ENCODE measurements around the gene HCN3. TPM values are rescaled to one million over a fixed set of nuclear protein-coding genes. Genes with fewer than 3 reads are reported as not detected.
"Not testable (repeated sequence)": the region's sequence is repeated elsewhere in the genome, so short reads cannot be mapped to it uniquely, and the experiment has no call there.

The HCN3 gene
- polyA plus RNA-seq, 1 experiment: 1.5 TPM

- Histone ChIP-seq H3K4me3 (ENCODE audit: low read depth, low read length) (peak overlapping the region; percentile 72), H3K27me3 (ENCODE audit: control insufficient read depth, insufficient read depth, low read length) (no peaks in the 10 kb centered on the region), H3K27ac (ENCODE audit: low read depth, low read length) (peak overlapping the region; percentile 86), H3K9me3 (ENCODE audit: control insufficient read depth, insufficient read depth, low read length) (no peaks in the 10 kb centered on the region)
- ChIA-PET POLR2A (interaction anchor here (0.6 to 1.9 kb wide), 6 partner anchors 18 to 50 kb away, joined by 3 to 11 read pairs (median 5); partner anchors contain the start of genes CLK2, SCAMP3 and THBS3), CTCF (interaction anchor here (0.7 to 1.4 kb wide), 5 partner anchors 12 to 72 kb away, joined by 3 to 4 read pairs (median 3); partner anchors contain the start of gene KRTCAP2)
- peak; percentile 35; the same call in 1 of the 2 replicates for TF ChIP-seq CTCF (IDR thresholded peaks at IDR 0.05; ENCODE audit: low read depth, low read length)
- peak; percentile 99 for DNase-seq (ENCODE audit: low read depth, low spot score)
Observed at GRCh38 chr1:155244368-155245162, 32.7 kb upstream of the HCN3 start.

GRCh38 chr1:155245163-155245524 lies 32.1 kb upstream of the HCN3 start:
- DNase-seq (ENCODE audit: low read depth, low spot score): no peak
- ChIA-PET CTCF (interaction anchor here (1.0 kb wide), 1 partner anchor 11 kb away, joined by 3 read pairs; no protein-coding TSS in a partner anchor), POLR2A (interaction anchor here (0.6 to 1.9 kb wide), 3 partner anchors 17 to 38 kb away, joined by 4 to 11 read pairs (median 6); partner anchors contain the start of genes CLK2, SCAMP3 and THBS3)
- Histone ChIP-seq H3K9me3 (ENCODE audit: control insufficient read depth, insufficient read depth, low read length) (no peaks in the 10 kb centered on the region), H3K27me3 (ENCODE audit: control insufficient read depth, insufficient read depth, low read length) (no peaks in the 10 kb centered on the region), H3K4me3 (ENCODE audit: low read depth, low read length) (peak overlapping the region; percentile 72), H3K27ac (ENCODE audit: low read depth, low read length) (peak overlapping the region; percentile 82)
- no peak for TF ChIP-seq CTCF (IDR thresholded peaks at IDR 0.05; ENCODE audit: low read depth, low read length)

GRCh38 chr1:155246796-155247195 lies 30.5 kb upstream of the HCN3 start:
- CTCF ChIA-PET: interaction anchor here (1.0 to 1.3 kb wide), 3 partner anchors 9 to 22 kb away, joined by 3 to 5 read pairs (median 4); partner anchors contain the start of gene ENTREP3
- DNase-seq (ENCODE audit: low read depth, low spot score); H3K27ac ChIP-seq (ENCODE audit: low read depth, low read length); H3K27me3 ChIP-seq (ENCODE audit: control insufficient read depth, insufficient read depth, low read length); POLR2A ChIA-PET; H3K4me3 ChIP-seq (ENCODE audit: low read depth, low read length); H3K9me3 ChIP-seq (ENCODE audit: control insufficient read depth, insufficient read depth, low read length): not testable (repeated sequence)

- Histone ChIP-seq H3K27ac (ENCODE audit: low read depth, low read length) (no peak overlapping the region), H3K9me3 (ENCODE audit: control insufficient read depth, insufficient read depth, low read length) (no peaks in the 10 kb centered on the region), H3K27me3 (ENCODE audit: control insufficient read depth, insufficient read depth, low read length) (no peaks in the 10 kb centered on the region), H3K4me3 (ENCODE audit: low read depth, low read length) (no peak overlapping the region)
- POLR2A ChIA-PET: no interaction called here
- no peak for DNase-seq (ENCODE audit: low read depth, low spot score)
- CTCF ChIA-PET: interaction anchor here (1.0 to 5.7 kb wide), 6 partner anchors 8 to 75 kb away, joined by 3 to 62 read pairs (median 4); partner anchors contain the start of genes ENTREP3, MTX1 and THBS3
- no peak for TF ChIP-seq CTCF (IDR thresholded peaks at IDR 0.05; ENCODE audit: low read depth, low read length)
Observed at GRCh38 chr1:155247667-155248553, 29.4 kb upstream of the HCN3 start.

GRCh38 chr1:155250246-155250632 lies 27.0 kb upstream of the HCN3 start:
- DNase-seq (ENCODE audit: low read depth, low spot score): no peak
- TF ChIP-seq CTCF (IDR thresholded peaks at IDR 0.05; ENCODE audit: low read depth, low read length): no peak

More at GRCh38 chr1:155250246-155250632, 27.0 kb upstream of the HCN3 start:
- no peaks in the 10 kb centered on the region; the same call in 1 of the 2 replicates for H3K9me3 ChIP-seq (ENCODE audit: control insufficient read depth, insufficient read depth, low read length)
- ChIA-PET POLR2A (interaction anchor here (1.0 to 3.0 kb wide), 5 partner anchors 11 to 58 kb away, joined by 3 to 18 read pairs (median 5); partner anchors contain the start of genes CLK2, FDPS and SCAMP3), CTCF (interaction anchor here (0.6 to 5.7 kb wide), 55 partner anchors 8 to 707 kb away, joined by 3 to 62 read pairs (median 6); partner anchors contain the start of genes CLK2, FDPS, HCN3 and KRTCAP2)
- 0 out of 2 replicates have a peak overlapping the region, but pooled peaks have one; percentile 10 for H3K4me3 ChIP-seq (ENCODE audit: low read depth, low read length)
- no peak overlapping the region for H3K27ac ChIP-seq (ENCODE audit: low read depth, low read length)
- no peaks in the 10 kb centered on the region for H3K27me3 ChIP-seq (ENCODE audit: control insufficient read depth, insufficient read depth, low read length)
